SK-N-SH (cell line): Measurements from ENCODE around the gene LMNTD2. TPM values are rescaled to one million over a fixed set of nuclear protein-coding genes. Genes with fewer than 3 reads are reported as not detected.

ENCODE experiments used
- CTCF ChIA-PET: fragments of 300-600, 350-600 bp; formaldehyde crosslinking; extraction: SDS; loops from one replicate; lab custom pipeline; 2021; lab: Yijun Ruan, JAX
- POLR2A ChIA-PET: fragments of 350-600 bp; sonication (Branson Sonifier 250); formaldehyde crosslinking; extraction: SDS; loops from one replicate; lab custom pipeline; 2020; ENCODE audit warnings: antibody characterized with exemption, inconsistent platforms; lab: Yijun Ruan, JAX
- DNase-seq: peaks from one replicate; pipeline ENCODE4 v3.0.0; 2012
- H2AFZ ChIP-seq: fragments of 200-600 bp; sonication (generic); 2 replicates; pipeline ENCODE4 v1.8.1; 2016; ENCODE audit warnings: antibody characterized with exemption, mild to moderate bottlenecking, low read depth
- H3F3A ChIP-seq: fragments of 200-600 bp; sonication (generic); replicated peaks from 2 replicates; pipeline ENCODE3; 2016; ENCODE audit warnings: antibody characterized with exemption, mild to moderate bottlenecking; ENCODE audit not compliant: insufficient read depth
- H3K27ac ChIP-seq, 2 experiments: fragments of 200-500 bp in 1 of 2; fragments of 200-600 bp in 1 of 2; sonication (Bioruptor generic) in 1 of 2; sonication (generic), shearing (Covaris generic) in 1 of 2; 2 replicates each; pipeline versions ENCODE4 v1.5.1 to v1.6.1; 2014 to 2016; ENCODE audit warnings: low read depth in 2 of 2, inconsistent platforms in 1 of 2, low read length in 1 of 2, mild to moderate bottlenecking in 1 of 2, mixed read lengths in 1 of 2
- H3K27me3 ChIP-seq: fragments of 200-600 bp; sonication (generic), shearing (Covaris generic); 2 replicates; pipeline ENCODE4 v1.6.1; 2016; ENCODE audit warnings: mixed run types; ENCODE audit not compliant: insufficient read depth
- H3K36me3 ChIP-seq, 2 experiments: fragments of 200-500 bp in 1 of 2; fragments of 200-600 bp in 1 of 2; sonication (Bioruptor generic) in 1 of 2; sonication (generic) in 1 of 2; replicated peaks in 1 of 2; 2 replicates each; pipeline versions ENCODE3 to v1.5.1; 2014 to 2016; ENCODE audit warnings: low read length in 1 of 2, mild to moderate bottlenecking in 1 of 2; ENCODE audit not compliant: insufficient read depth in 2 of 2, control insufficient read depth in 1 of 2
- H3K4me1 ChIP-seq, 2 experiments: fragments of 200-500 bp in 1 of 2; fragments of 200-600 bp in 1 of 2; sonication (Bioruptor generic) in 1 of 2; sonication (generic), shearing (Covaris generic) in 1 of 2; 2 replicates each; pipeline versions ENCODE4 v1.5.1 to v1.6.1; 2014 to 2016; ENCODE audit warnings: low read depth in 1 of 2, low read length in 1 of 2, mixed run types in 1 of 2; ENCODE audit not compliant: insufficient read depth in 2 of 2, control insufficient read depth in 1 of 2
- H3K4me2 ChIP-seq: fragments of 200-600 bp; sonication (generic), shearing (Covaris generic); 2 replicates; pipeline ENCODE4 v1.6.1; 2017; ENCODE audit warnings: mixed run types
- H3K4me3 ChIP-seq, 2 experiments: fragments of 200-500 bp in 1 of 2; fragments of 200-600 bp in 1 of 2; sonication (Bioruptor generic) in 1 of 2; sonication (generic), shearing (Covaris generic) in 1 of 2; 2 replicates each; pipeline versions ENCODE4 v1.5.1 to v1.8.1; 2014 to 2016; ENCODE audit warnings: low read depth in 2 of 2, inconsistent platforms in 1 of 2, low read length in 1 of 2, mild to moderate bottlenecking in 1 of 2, mixed read lengths in 1 of 2, moderate library complexity in 1 of 2
- H3K79me2 ChIP-seq: fragments of 200-600 bp; sonication (generic); 2 replicates; pipeline ENCODE4 v1.8.1; 2017; ENCODE audit warnings: mild to moderate bottlenecking; ENCODE audit not compliant: insufficient read depth
- H3K9ac ChIP-seq: fragments of 200-600 bp; sonication (generic); 2 replicates; pipeline ENCODE4 v1.6.1; 2017; ENCODE audit warnings: mixed run types
- H3K9me2 ChIP-seq: fragments of 200-600 bp; sonication (generic); 2 replicates; pipeline ENCODE4 v1.6.1; 2017; ENCODE audit warnings: mixed run types
- H3K9me3 ChIP-seq: fragments of 200-600 bp; sonication (generic); 2 replicates; pipeline ENCODE4 v1.6.1; 2017; ENCODE audit warnings: mixed run types, mild to moderate bottlenecking, moderate library complexity
- H4K20me1 ChIP-seq: fragments of 200-600 bp; sonication (generic); 2 replicates; pipeline ENCODE4 v1.6.1; 2017; ENCODE audit warnings: mild to moderate bottlenecking, mixed run types; ENCODE audit not compliant: insufficient read depth
- CHD2 ChIP-seq: fragments of 150-350 bp; IDR thresholded peaks from 2 replicates; pipeline ENCODE4 v1.6.1; 2018; ENCODE audit warnings: low read length; ENCODE audit not compliant: partially characterized antibody
- ELF1 ChIP-seq: IDR thresholded peaks from 2 replicates; pipeline ENCODE4 v1.4.0; 2012
- EP300 ChIP-seq, 2 experiments: IDR thresholded peaks; 2 replicates each; pipeline versions ENCODE4 v1.4.0 to v1.6.1; 2012; ENCODE audit warnings: borderline replicate concordance in 1 of 2, low read depth in 1 of 2, low read length in 1 of 2
- EZH2phosphoT487 ChIP-seq: fragments of 200-600 bp; sonication (generic); IDR thresholded peaks from 2 replicates; pipeline ENCODE4 v1.6.1; 2017; ENCODE audit warnings: low read depth, mixed run types, mild to moderate bottlenecking, antibody characterized with exemption, moderate library complexity, borderline replicate concordance
- FOXJ3 ChIP-seq: sonication (generic); formaldehyde crosslinking; IDR thresholded peaks from 2 replicates; pipeline ENCODE4 v1.5.1; 2020; ENCODE audit warnings: mild to moderate bottlenecking, missing genetic modification reagents
- GABPA ChIP-seq: IDR thresholded peaks from 2 replicates; pipeline ENCODE4 v1.4.0; 2012; ENCODE audit warnings: low read depth, mild to moderate bottlenecking
- GATA2 ChIP-seq: sonication (generic); formaldehyde crosslinking; IDR thresholded peaks from 2 replicates; pipeline ENCODE4 v1.5.0; 2020; ENCODE audit warnings: mild to moderate bottlenecking, missing genetic modification reagents
- IRF3 ChIP-seq: fragments of 150-350 bp; IDR thresholded peaks from 2 replicates; pipeline ENCODE4 v1.6.1; 2016; ENCODE audit warnings: mild to moderate bottlenecking, low read depth, low read length
- MEF2A ChIP-seq: IDR thresholded peaks from 2 replicates; pipeline ENCODE4 v1.4.0; 2012; ENCODE audit warnings: low read depth, borderline replicate concordance
- MXI1 ChIP-seq: IDR thresholded peaks from 2 replicates; pipeline ENCODE4 v1.6.1; 2012; ENCODE audit warnings: mild to moderate bottlenecking, low read depth, low read length, improper control_type of control experiment
- NFIC ChIP-seq: IDR thresholded peaks from 2 replicates; pipeline ENCODE4 v1.4.0; 2012; ENCODE audit warnings: borderline replicate concordance
- NRF1 ChIP-seq: IDR thresholded peaks from 2 replicates; pipeline ENCODE4 v1.6.1; 2012; ENCODE audit warnings: low read depth, mild to moderate bottlenecking, low read length
- POLR2AphosphoS5 ChIP-seq: IDR thresholded peaks from 2 replicates; pipeline ENCODE4 v1.6.1; 2012; ENCODE audit warnings: low read depth, low read length
- RAD21 ChIP-seq: IDR thresholded peaks from 2 replicates; pipeline ENCODE4 v1.6.1; 2012; ENCODE audit warnings: mild to moderate bottlenecking, low read length
- RCOR1 ChIP-seq: fragments of 150-350 bp; IDR thresholded peaks from 2 replicates; pipeline ENCODE4 v1.6.1; 2017; ENCODE audit warnings: antibody characterized with exemption, low read length
- RFX5 ChIP-seq: IDR thresholded peaks from 2 replicates; pipeline ENCODE4 v1.6.1; 2012; ENCODE audit warnings: mild to moderate bottlenecking, improper control_type of control experiment, low read length
- RXRA ChIP-seq: IDR thresholded peaks from 2 replicates; pipeline ENCODE4 v1.4.0; 2012; ENCODE audit warnings: low read depth, mild to moderate bottlenecking, borderline replicate concordance
- TAF1 ChIP-seq: IDR thresholded peaks from 2 replicates; pipeline ENCODE4 v1.6.1; 2012; ENCODE audit warnings: low read depth, mild to moderate bottlenecking, low read length, moderate library complexity, borderline replicate concordance
- TCF12 ChIP-seq: IDR thresholded peaks from 2 replicates; pipeline ENCODE4 v1.4.0; 2012
- WGBS: methylation state at CpG from one replicate; pipeline ENCODE4 v1.1.6; 2017; ENCODE audit warnings: low lambda C conversion rate; 5-methylcytosine and 5-hydroxymethylcytosine counted together
- polyA plus RNA-seq, 3 experiments: library from polyadenylated mRNA; depleted of rRNA; stranded (reverse); fragments of >200 nt; gene quantifications; 2 replicates each; pipeline ENCODE4 v1.2.3, GENCODE V29; 2012
- TF ChIP-seq, protein P1 (sequence below): fragments of 150-350 bp; IDR thresholded peaks from 2 replicates; pipeline ENCODE4 v1.6.1; 2017; ENCODE audit warnings: antibody characterized with exemption, low read length, low read depth, borderline replicate concordance
- TF ChIP-seq, protein P2 (sequence below): IDR thresholded peaks from 2 replicates; pipeline ENCODE4 v1.6.1; 2012; ENCODE audit warnings: mild to moderate bottlenecking, low read depth, low read length, moderate library complexity
- TF ChIP-seq, protein P3 (sequence below): IDR thresholded peaks from 2 replicates; pipeline ENCODE4 v1.4.0; 2012; ENCODE audit warnings: low read depth

The LMNTD2 gene
- polyA plus RNA-seq, 1 of the 3 experiments (the other 2 are of a cell fraction): 2.4 TPM

- TF ChIP-seq FOXJ3 (no peak), CHD2 (no peak), IRF3 (no peak), MEF2A (no peak), EZH2phosphoT487 (no peak), NRF1 (no peak)
- TF ChIP-seq, protein P1, sequence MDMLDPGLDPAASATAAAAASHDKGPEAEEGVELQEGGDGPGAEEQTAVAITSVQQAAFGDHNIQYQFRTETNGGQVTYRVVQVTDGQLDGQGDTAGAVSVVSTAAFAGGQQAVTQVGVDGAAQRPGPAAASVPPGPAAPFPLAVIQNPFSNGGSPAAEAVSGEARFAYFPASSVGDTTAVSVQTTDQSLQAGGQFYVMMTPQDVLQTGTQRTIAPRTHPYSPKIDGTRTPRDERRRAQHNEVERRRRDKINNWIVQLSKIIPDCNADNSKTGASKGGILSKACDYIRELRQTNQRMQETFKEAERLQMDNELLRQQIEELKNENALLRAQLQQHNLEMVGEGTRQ: no peak
Observed at GRCh38 chr11:544817-545166, 15.7 kb downstream of the LMNTD2 start (continued).

- Histone ChIP-seq H2AFZ (no peak overlapping the region), H3K9ac (no peak overlapping the region), H3K9me3 (no peaks in the 10 kb centered on the region), H3K79me2 (no peaks in the 10 kb centered on the region), H3K27ac (no peak overlapping the region), H3K4me2 (no peak overlapping the region), H3K36me3 (no peaks in the 10 kb centered on the region), H3K27me3 (no peaks in the 10 kb centered on the region), H3K9me2 (no peaks in the 10 kb centered on the region), H3K4me3 (no peak overlapping the region), H4K20me1 (no peaks in the 10 kb centered on the region), H3F3A (no peaks in the 10 kb centered on the region), H3K4me1 (no peaks in the 10 kb centered on the region)
- CTCF ChIA-PET: interaction anchor here (2.0 kb wide), 1 partner anchor 22 kb away, joined by 7 read pairs; no protein-coding TSS in a partner anchor
- DNase-seq: no peak
- TF ChIP-seq RXRA (no peak), EZH2phosphoT487 (no peak), NFIC (no peak), GATA2 (CRISPR knock-in tag) (no peak), EP300 (IDR thresholded peaks at IDR 0.05; ENCODE audit: borderline replicate concordance in 1 of 2, low read depth in 1 of 2, low read length in 1 of 2) (no peak), MXI1 (no peak), ELF1 (no peak), TCF12 (no peak), POLR2AphosphoS5 (no peak), TAF1 (no peak), GABPA (no peak), RAD21 (no peak), RCOR1 (no peak), CHD2 (no peak), RFX5 (no peak)
- TF ChIP-seq, protein P2, sequence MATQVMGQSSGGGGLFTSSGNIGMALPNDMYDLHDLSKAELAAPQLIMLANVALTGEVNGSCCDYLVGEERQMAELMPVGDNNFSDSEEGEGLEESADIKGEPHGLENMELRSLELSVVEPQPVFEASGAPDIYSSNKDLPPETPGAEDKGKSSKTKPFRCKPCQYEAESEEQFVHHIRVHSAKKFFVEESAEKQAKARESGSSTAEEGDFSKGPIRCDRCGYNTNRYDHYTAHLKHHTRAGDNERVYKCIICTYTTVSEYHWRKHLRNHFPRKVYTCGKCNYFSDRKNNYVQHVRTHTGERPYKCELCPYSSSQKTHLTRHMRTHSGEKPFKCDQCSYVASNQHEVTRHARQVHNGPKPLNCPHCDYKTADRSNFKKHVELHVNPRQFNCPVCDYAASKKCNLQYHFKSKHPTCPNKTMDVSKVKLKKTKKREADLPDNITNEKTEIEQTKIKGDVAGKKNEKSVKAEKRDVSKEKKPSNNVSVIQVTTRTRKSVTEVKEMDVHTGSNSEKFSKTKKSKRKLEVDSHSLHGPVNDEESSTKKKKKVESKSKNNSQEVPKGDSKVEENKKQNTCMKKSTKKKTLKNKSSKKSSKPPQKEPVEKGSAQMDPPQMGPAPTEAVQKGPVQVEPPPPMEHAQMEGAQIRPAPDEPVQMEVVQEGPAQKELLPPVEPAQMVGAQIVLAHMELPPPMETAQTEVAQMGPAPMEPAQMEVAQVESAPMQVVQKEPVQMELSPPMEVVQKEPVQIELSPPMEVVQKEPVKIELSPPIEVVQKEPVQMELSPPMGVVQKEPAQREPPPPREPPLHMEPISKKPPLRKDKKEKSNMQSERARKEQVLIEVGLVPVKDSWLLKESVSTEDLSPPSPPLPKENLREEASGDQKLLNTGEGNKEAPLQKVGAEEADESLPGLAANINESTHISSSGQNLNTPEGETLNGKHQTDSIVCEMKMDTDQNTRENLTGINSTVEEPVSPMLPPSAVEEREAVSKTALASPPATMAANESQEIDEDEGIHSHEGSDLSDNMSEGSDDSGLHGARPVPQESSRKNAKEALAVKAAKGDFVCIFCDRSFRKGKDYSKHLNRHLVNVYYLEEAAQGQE: no peak
- TF ChIP-seq, protein P3, sequence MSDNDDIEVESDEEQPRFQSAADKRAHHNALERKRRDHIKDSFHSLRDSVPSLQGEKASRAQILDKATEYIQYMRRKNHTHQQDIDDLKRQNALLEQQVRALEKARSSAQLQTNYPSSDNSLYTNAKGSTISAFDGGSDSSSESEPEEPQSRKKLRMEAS: no peak
- TF ChIP-seq, protein P1: no peak
- WGBS: 88% methylated on average over 14 of the region's 20 CpGs
- POLR2A ChIA-PET: no interaction called here
Observed at GRCh38 chr11:541433-541885, 19.1 kb downstream of the LMNTD2 start.
